CD8-positive, alpha-beta memory T cell (primary cell): ENCODE results near the gene CCDC7. TPM values are rescaled to one million over a fixed set of nuclear protein-coding genes. Genes with fewer than 3 reads are reported as not detected.
A peak's percentile ranks its signal among the peaks of the same experiment; 100 is the strongest.
"Not testable (repeated sequence)": the region's sequence is repeated elsewhere in the genome, so short reads cannot be mapped to it uniquely, and the experiment has no call there.

Experiments used
- CTCF ChIA-PET: fragments of 350-600 bp; sonication (Branson Sonifier 250); formaldehyde crosslinking; loops from one replicate; lab custom pipeline; 2021; ENCODE audit warnings: antibody characterized with exemption; lab: Charles Lee
- POLR2A ChIA-PET: fragments of 350-600 bp; sonication (Branson Sonifier 250); formaldehyde crosslinking; loops from one replicate; lab custom pipeline; 2021; ENCODE audit warnings: antibody characterized with exemption; lab: Charles Lee
- DNase-seq, 5 donors: peaks; one replicate each; pipeline versions ENCODE4 v3.0.0 to v3.0.0-alpha.2; 2020 to 2022; ENCODE audit warnings: mixed read lengths in 1 of 5
- H3K27ac ChIP-seq: one replicate; pipeline ENCODE4 v1.7.0; 2013; ENCODE audit warnings: low read depth, mild to moderate bottlenecking, low read length, moderate library complexity
- H3K27me3 ChIP-seq: 2 replicates; pipeline ENCODE4 v1.7.0; 2013; ENCODE audit warnings: low read length, mild to moderate bottlenecking; ENCODE audit not compliant: insufficient read depth, poor library complexity, severe bottlenecking
- H3K36me3 ChIP-seq: 2 replicates; pipeline ENCODE4 v1.7.0; 2013; ENCODE audit warnings: mild to moderate bottlenecking, low read length, moderate library complexity; ENCODE audit not compliant: insufficient read depth
- H3K4me1 ChIP-seq: 2 replicates; pipeline ENCODE4 v1.7.0; 2013; ENCODE audit warnings: mild to moderate bottlenecking, low read length, moderate library complexity; ENCODE audit not compliant: insufficient read depth
- H3K4me3 ChIP-seq: 2 replicates; pipeline ENCODE4 v1.7.0; 2013; ENCODE audit warnings: mild to moderate bottlenecking, low read length
- H3K9me3 ChIP-seq: 2 replicates; pipeline ENCODE4 v1.7.0; 2013; ENCODE audit warnings: mild to moderate bottlenecking, low read length
- H3K27ac Mint-ChIP-seq, 8 donors: one replicate each; pipeline ENCODE4 v1.8.0; 2020 to 2021; ENCODE audit warnings: mixed read lengths in 8 of 8, mild to moderate bottlenecking in 6 of 8, inconsistent platforms in 3 of 8, moderate library complexity in 3 of 8
- H3K27me3 Mint-ChIP-seq, 2 donors: one replicate each; pipeline ENCODE4 v1.8.0; 2020 to 2021; ENCODE audit warnings: mixed read lengths in 2 of 2, mild to moderate bottlenecking in 1 of 2, moderate library complexity in 1 of 2
- H3K36me3 Mint-ChIP-seq, 3 donors: one replicate each; pipeline ENCODE4 v1.8.0; 2020 to 2021; ENCODE audit warnings: mixed read lengths in 3 of 3, inconsistent platforms in 1 of 3, mild to moderate bottlenecking in 1 of 3
- H3K4me1 Mint-ChIP-seq, 3 donors: one replicate each; pipeline ENCODE4 v1.8.0; 2020 to 2021; ENCODE audit warnings: mixed read lengths in 3 of 3, inconsistent platforms in 1 of 3, mild to moderate bottlenecking in 1 of 3
- H3K4me3 Mint-ChIP-seq, 7 donors: one replicate each; pipeline ENCODE4 v1.8.0; 2020 to 2021; ENCODE audit warnings: mixed read lengths in 7 of 7, mild to moderate bottlenecking in 6 of 7, moderate library complexity in 4 of 7, inconsistent platforms in 2 of 7
- H3K9me3 Mint-ChIP-seq, 5 donors: one replicate each; pipeline ENCODE4 v1.8.0; 2020 to 2022; ENCODE audit warnings: mixed read lengths in 5 of 5, mild to moderate bottlenecking in 3 of 5, moderate library complexity in 2 of 5, inconsistent platforms in 1 of 5
- polyA plus RNA-seq: library from polyadenylated mRNA; unstranded; fragments of 300-500 nt; fragmentation: Illumina TruSeq; gene quantifications from one replicate; pipeline ENCODE4 v1.2.3, GENCODE V29; 2021
- total RNA-seq, 2 experiments: library from RNA; stranded (reverse); gene quantifications; one replicate each; pipeline ENCODE4 v1.2.3, GENCODE V29; 2021

The CCDC7 gene
- 10 to 100 TPM; 11.6 to 12.1 TPM for total RNA-seq
- polyA plus RNA-seq, result 12.2 TPM

- ChIA-PET CTCF (interaction anchor here (0.7 to 1.8 kb wide), 17 partner anchors 8 to 100 kb away, joined by 3 to 15 read pairs (median 4); no protein-coding TSS in a partner anchor), POLR2A (interaction anchor here (0.6 to 1.8 kb wide), 6 partner anchors 13 to 513 kb away, joined by 3 to 39 read pairs (median 4); no protein-coding TSS in a partner anchor)
- Histone ChIP-seq H3K27ac (peak within 1 kb of the TSS; percentile 97), H3K4me1 (peaks cover 5% of the 10 kb centered on the region), H3K9me3 (no peaks in the 10 kb centered on the region), H3K27me3 (no peaks in the 10 kb centered on the region), H3K36me3 (no peaks in the 10 kb centered on the region), H3K4me3 (peak within 1 kb of the TSS; percentile 97)
- Mint-ChIP-seq H3K27ac (peak within 1 kb of the TSS; percentile 96 to 100 (median 100)), H3K4me3 (peak within 1 kb of the TSS; percentile 94 to 98 (median 97)), H3K9me3 (no peaks in the 10 kb centered on the region), H3K27me3 (no peaks in the 10 kb centered on the region), H3K36me3 (peaks cover 2 to 12% (median 7%) of the 10 kb centered on the region in 3 donors), H3K4me1 (peaks cover 11 to 34% (median 24%) of the 10 kb centered on the region in 3 donors)
- peak; percentile 77 to 89 (median 87) for DNase-seq
These were observed at the start of gene CCDC7 for GRCh38 chr10:32445740-32446535. CCDC7 (plus strand) TSS chr10:32446140; CDS start chr10:32451643, 5,503 bp downstream.

GRCh38 chr10:32397163-32397562 lies 48.8 kb upstream of the CCDC7 start:
- CTCF ChIA-PET, result interaction anchor here (0.6 to 0.7 kb wide), 2 partner anchors 12 kb away, joined by 3 read pairs; no protein-coding TSS in a partner anchor
- POLR2A ChIA-PET, DNase-seq, H3K4me1 Mint-ChIP-seq, H3K4me1 ChIP-seq, H3K36me3 ChIP-seq, H3K4me3 Mint-ChIP-seq, H3K27ac ChIP-seq, H3K27ac Mint-ChIP-seq, H3K4me3 ChIP-seq, H3K9me3 ChIP-seq, H3K27me3 ChIP-seq, H3K36me3 Mint-ChIP-seq, H3K9me3 Mint-ChIP-seq: not testable (repeated sequence)
- peaks cover 0 to 14% of the 10 kb centered on the region in 2 donors for H3K27me3 Mint-ChIP-seq

GRCh38 chr10:32399720-32400119 lies 46.2 kb upstream of the CCDC7 start:
- CTCF ChIA-PET, H3K4me3 ChIP-seq, DNase-seq, H3K4me1 Mint-ChIP-seq, H3K36me3 Mint-ChIP-seq, POLR2A ChIA-PET, H3K4me1 ChIP-seq, H3K4me3 Mint-ChIP-seq, H3K27ac ChIP-seq, H3K27me3 ChIP-seq, H3K9me3 Mint-ChIP-seq, H3K27ac Mint-ChIP-seq, H3K36me3 ChIP-seq, H3K9me3 ChIP-seq: not testable (repeated sequence)
- H3K27me3 Mint-ChIP-seq, result peaks cover 0 to 17% of the 10 kb centered on the region in 2 donors

- POLR2A ChIA-PET, result no interaction called here
- Mint-ChIP-seq H3K36me3 (peaks cover 0 to 7% (median 2%) of the 10 kb centered on the region in 3 donors), H3K4me3 (no peak overlapping the region), H3K27ac (no peak overlapping the region), H3K9me3 (no peaks in the 10 kb centered on the region), H3K27me3 (peaks cover 0 to 12% of the 10 kb centered on the region in 2 donors), H3K4me1 (no peaks in the 10 kb centered on the region)
- Histone ChIP-seq H3K9me3 (no peaks in the 10 kb centered on the region), H3K4me1 (no peaks in the 10 kb centered on the region), H3K27me3 (no peaks in the 10 kb centered on the region), H3K36me3 (no peaks in the 10 kb centered on the region), H3K27ac (no peak overlapping the region), H3K4me3 (no peak overlapping the region)
- CTCF ChIA-PET, result no interaction called here
- no peak for DNase-seq
These were observed 45.0 kb upstream of the CCDC7 start for GRCh38 chr10:32400961-32401360.

- H3K4me3 ChIP-seq, result no peak overlapping the region
- CTCF ChIA-PET, result no interaction called here
These were observed 43.4 kb upstream of the CCDC7 start for GRCh38 chr10:32402499-32402898.

GRCh38 chr10:32403091-32403490 lies 42.8 kb upstream of the CCDC7 start:
- peak overlapping the region in 1 of 8 donors; percentile 77 for H3K27ac Mint-ChIP-seq
- no peaks in the 10 kb centered on the region for H3K36me3 ChIP-seq
- CTCF ChIA-PET, result interaction anchor here (1.1 kb wide), 1 partner anchor 12 kb away, joined by 3 read pairs; no protein-coding TSS in a partner anchor
- H3K9me3 Mint-ChIP-seq, result no peaks in the 10 kb centered on the region
- H3K4me1 ChIP-seq, result no peaks in the 10 kb centered on the region
- H3K27me3 ChIP-seq, result no peaks in the 10 kb centered on the region
- no peak overlapping the region for H3K4me3 ChIP-seq
- H3K27me3 Mint-ChIP-seq, result peaks cover 0 to 7% of the 10 kb centered on the region in 2 donors
- H3K9me3 ChIP-seq, result no peaks in the 10 kb centered on the region
- no peaks in the 10 kb centered on the region for H3K4me1 Mint-ChIP-seq
- POLR2A ChIA-PET, result no interaction called here
- H3K27ac ChIP-seq, result no peak overlapping the region
- H3K4me3 Mint-ChIP-seq, result no peak overlapping the region
- DNase-seq, result no peak
- H3K36me3 Mint-ChIP-seq, result peaks cover 0 to 7% (median 0%) of the 10 kb centered on the region in 3 donors

More at GRCh38 chr10:32402499-32402898, 43.4 kb upstream of the CCDC7 start:
- H3K9me3 Mint-ChIP-seq, result no peaks in the 10 kb centered on the region
- Histone ChIP-seq H3K4me1 (no peaks in the 10 kb centered on the region), H3K9me3 (no peaks in the 10 kb centered on the region), H3K36me3 (no peaks in the 10 kb centered on the region), H3K27me3 (no peaks in the 10 kb centered on the region), H3K27ac (no peak overlapping the region)
- H3K27me3 Mint-ChIP-seq, result peaks cover 0 to 7% of the 10 kb centered on the region in 2 donors
- no peak for DNase-seq
- no peak overlapping the region for H3K27ac Mint-ChIP-seq
- peaks cover 0 to 7% (median under 1%) of the 10 kb centered on the region in 3 donors for H3K36me3 Mint-ChIP-seq
- POLR2A ChIA-PET, result no interaction called here
- no peak overlapping the region for H3K4me3 Mint-ChIP-seq
- H3K4me1 Mint-ChIP-seq, result no peaks in the 10 kb centered on the region

GRCh38 chr10:32408690-32409089 lies 37.2 kb upstream of the CCDC7 start:
- peaks cover 0 to 3% of the 10 kb centered on the region in 2 donors for H3K27me3 Mint-ChIP-seq
- no peak for DNase-seq
- H3K9me3 Mint-ChIP-seq, result no peaks in the 10 kb centered on the region
- Histone ChIP-seq H3K4me1 (no peaks in the 10 kb centered on the region), H3K9me3 (no peaks in the 10 kb centered on the region), H3K27ac (no peak overlapping the region), H3K36me3 (no peaks in the 10 kb centered on the region), H3K4me3 (no peak overlapping the region), H3K27me3 (no peaks in the 10 kb centered on the region)
- peaks cover 0 to 4% (median 0%) of the 10 kb centered on the region in 3 donors for H3K36me3 Mint-ChIP-seq
- ChIA-PET CTCF (interaction anchor here (0.9 kb wide), 1 partner anchor 12 kb away, joined by 3 read pairs; no protein-coding TSS in a partner anchor), POLR2A (no interaction called here)
- H3K4me3 Mint-ChIP-seq, result no peak overlapping the region
- peaks cover 3 to 5% (median 4%) of the 10 kb centered on the region in 3 donors for H3K4me1 Mint-ChIP-seq
- no peak overlapping the region for H3K27ac Mint-ChIP-seq

GRCh38 chr10:32409741-32410140 lies 36.2 kb upstream of the CCDC7 start:
- Mint-ChIP-seq H3K27ac (no peak overlapping the region), H3K36me3 (peaks cover 0 to 4% (median 0%) of the 10 kb centered on the region in 3 donors), H3K4me1 (peaks cover 3 to 11% (median 5%) of the 10 kb centered on the region in 3 donors), H3K27me3 (peaks cover 0 to 3% of the 10 kb centered on the region in 2 donors), H3K9me3 (no peaks in the 10 kb centered on the region), H3K4me3 (no peak overlapping the region)
- ChIA-PET CTCF (no interaction called here), POLR2A (no interaction called here)
- Histone ChIP-seq H3K9me3 (no peaks in the 10 kb centered on the region), H3K27me3 (no peaks in the 10 kb centered on the region), H3K4me1 (no peaks in the 10 kb centered on the region), H3K27ac (no peak overlapping the region), H3K4me3 (no peak overlapping the region), H3K36me3 (no peaks in the 10 kb centered on the region)
- DNase-seq, result no peak
